ENCODE data around the gene SCAI.
"Not testable (repeated sequence)": the region's sequence is repeated elsewhere in the genome, so short reads cannot be mapped to it uniquely, and the experiment has no call there.

Gene SCAI

DNA sequence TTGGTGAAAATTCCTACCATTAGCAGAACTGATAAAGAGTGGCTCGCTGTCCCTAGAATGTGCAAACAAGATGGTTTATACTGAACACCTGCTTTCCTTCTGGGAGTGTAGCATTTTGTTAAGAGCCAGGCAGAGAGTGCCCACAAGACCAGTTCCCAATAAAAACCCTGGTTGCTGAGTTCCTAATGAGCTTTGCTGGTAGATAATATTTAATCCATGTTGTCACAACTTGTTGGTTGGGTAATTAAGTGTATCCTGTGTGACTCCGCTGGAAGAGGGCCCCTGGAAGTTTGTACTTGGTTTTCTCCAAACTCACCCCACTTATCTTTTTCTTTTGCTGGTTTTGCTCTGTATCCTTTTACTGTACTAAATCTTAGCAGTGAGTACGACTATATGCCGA lies 162.9 kb downstream of the SCAI start:
- no peak for DNase-seq (ENCODE audit: extremely low read depth, low read depth)
- TF ChIP-seq, protein P1, sequence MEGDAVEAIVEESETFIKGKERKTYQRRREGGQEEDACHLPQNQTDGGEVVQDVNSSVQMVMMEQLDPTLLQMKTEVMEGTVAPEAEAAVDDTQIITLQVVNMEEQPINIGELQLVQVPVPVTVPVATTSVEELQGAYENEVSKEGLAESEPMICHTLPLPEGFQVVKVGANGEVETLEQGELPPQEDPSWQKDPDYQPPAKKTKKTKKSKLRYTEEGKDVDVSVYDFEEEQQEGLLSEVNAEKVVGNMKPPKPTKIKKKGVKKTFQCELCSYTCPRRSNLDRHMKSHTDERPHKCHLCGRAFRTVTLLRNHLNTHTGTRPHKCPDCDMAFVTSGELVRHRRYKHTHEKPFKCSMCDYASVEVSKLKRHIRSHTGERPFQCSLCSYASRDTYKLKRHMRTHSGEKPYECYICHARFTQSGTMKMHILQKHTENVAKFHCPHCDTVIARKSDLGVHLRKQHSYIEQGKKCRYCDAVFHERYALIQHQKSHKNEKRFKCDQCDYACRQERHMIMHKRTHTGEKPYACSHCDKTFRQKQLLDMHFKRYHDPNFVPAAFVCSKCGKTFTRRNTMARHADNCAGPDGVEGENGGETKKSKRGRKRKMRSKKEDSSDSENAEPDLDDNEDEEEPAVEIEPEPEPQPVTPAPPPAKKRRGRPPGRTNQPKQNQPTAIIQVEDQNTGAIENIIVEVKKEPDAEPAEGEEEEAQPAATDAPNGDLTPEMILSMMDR (IDR thresholded peaks at IDR 0.05; ENCODE audit: low read depth, low read length, missing control alignments): no peak

DNA sequence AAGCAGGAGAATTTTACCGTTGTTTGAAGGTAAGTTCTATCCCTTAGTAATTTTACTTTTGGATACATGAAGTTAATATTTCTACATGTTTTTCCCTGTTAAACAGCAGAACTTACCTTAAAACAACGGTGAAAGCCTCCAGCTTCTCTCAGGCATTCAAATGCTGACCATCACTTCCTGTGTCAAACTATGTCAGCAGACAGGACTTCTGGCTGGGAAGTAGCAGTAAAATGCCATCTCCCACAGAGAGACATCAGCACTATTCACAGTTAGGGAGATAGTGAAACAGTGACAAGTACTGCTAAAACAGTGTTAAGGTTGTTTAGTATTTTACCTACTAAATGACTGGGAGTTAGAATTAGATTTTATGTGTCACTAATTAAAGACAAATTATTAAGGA lies 168.2 kb downstream of the SCAI start:
- TF ChIP-seq, protein P1 (IDR thresholded peaks at IDR 0.05; ENCODE audit: low read depth, low read length, missing control alignments): no peak
- DNase-seq (ENCODE audit: extremely low read depth, low read depth): no peak
- no peak overlapping the region for H3K4me3 ChIP-seq (replicated peaks; ENCODE audit: low read depth, low read length)

More for the DNA sequence above, 162.9 kb downstream of the SCAI start:
- H3K4me3 ChIP-seq (replicated peaks; ENCODE audit: low read depth, low read length): no peak overlapping the region

DNA sequence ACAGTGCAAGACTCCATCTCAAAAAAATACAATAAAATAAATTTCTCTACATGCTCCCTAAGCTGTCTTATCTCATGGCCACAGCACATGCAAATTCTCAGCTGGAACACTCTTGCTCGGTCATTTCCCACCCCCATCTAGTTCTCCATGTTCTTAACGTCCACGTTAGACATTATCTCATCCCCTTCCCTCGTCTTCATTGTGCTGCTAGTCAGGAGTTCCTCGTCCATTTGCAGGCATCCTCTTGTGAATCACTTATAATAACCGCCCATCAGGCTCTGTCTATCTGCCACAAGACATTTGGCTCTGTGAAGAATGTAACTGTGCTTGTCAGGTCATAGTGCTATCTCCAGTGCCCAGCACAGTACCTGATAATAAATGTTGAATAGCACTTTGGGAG lies 169.5 kb downstream of the SCAI start:
- TF ChIP-seq, protein P1 (IDR thresholded peaks at IDR 0.05; ENCODE audit: low read depth, low read length, missing control alignments): no peak
- DNase-seq (ENCODE audit: extremely low read depth, low read depth): no peak
- H3K4me3 ChIP-seq (replicated peaks; ENCODE audit: low read depth, low read length): no peak overlapping the region

DNA sequence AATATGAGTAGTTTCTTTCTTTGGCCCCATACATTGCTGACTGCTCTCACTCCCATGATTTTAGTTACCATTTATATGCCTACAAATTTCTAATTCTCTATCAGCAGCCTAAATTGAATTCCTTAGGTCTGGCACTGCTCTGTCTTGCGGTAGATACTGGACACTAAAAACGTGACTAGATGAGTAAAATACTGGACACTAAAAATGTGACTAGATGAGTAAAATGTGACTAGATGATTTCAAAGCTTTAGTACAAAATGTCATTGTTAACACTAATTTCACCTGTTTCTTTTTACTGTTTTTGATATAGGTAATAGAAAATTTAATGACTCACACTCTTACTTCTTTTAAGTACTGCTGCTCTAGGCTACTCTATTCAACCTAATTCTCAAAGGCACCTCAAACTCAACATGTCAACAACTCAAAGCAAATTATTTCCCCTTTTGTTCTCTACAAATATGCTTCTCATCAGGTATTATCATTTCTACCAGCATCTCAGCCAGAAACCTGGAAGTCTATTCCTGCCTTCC lies 171.0 kb downstream of the SCAI start:
- no peak for DNase-seq (ENCODE audit: extremely low read depth, low read depth)
- H3K4me3 ChIP-seq (replicated peaks; ENCODE audit: low read depth, low read length): no peak overlapping the region
- TF ChIP-seq, protein P1 (IDR thresholded peaks at IDR 0.05; ENCODE audit: low read depth, low read length, missing control alignments): no peak

DNA sequence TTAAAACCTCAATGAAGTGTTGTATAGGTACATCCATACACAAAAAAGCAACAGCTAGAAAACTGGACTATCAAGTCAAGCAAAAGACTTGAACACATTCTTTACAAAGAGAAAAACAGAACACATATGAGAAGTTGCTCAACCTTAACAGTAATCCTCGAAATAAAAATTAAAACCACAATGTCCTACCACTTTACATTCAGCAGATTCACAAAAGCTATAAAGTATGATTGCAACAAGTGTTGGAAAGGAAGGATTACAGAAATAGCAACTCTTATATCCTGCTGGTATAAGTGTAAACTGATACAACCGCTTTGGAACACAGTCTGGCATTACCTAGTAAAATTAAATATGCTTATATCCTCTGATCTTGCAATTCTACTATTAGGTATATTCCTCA lies 173.9 kb downstream of the SCAI start:
- TF ChIP-seq, protein P1 (IDR thresholded peaks at IDR 0.05; ENCODE audit: low read depth, low read length, missing control alignments): no peak

DNA sequence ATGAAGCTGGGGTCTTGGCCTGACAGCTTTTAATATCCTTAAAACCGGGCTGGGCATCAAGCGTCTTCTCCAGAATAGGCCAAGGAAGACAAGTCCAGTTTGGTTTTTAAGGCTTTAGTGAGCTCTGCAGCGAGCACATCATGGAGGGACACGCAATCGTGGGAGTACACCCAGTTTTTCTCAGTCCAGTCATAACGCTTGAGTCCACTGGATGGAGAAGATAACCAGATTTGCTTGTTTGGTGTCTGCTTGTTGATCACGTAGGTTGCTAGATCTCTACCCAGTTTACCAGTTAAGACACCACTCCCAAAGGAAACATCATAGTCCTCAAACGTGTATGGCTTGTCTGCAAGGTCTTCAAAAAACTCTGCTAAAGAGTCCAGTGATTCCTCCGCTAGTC lies 175.1 kb downstream of the SCAI start:
- TF ChIP-seq, protein P1 (IDR thresholded peaks at IDR 0.05; ENCODE audit: low read depth, low read length, missing control alignments): no peak
- H3K4me3 ChIP-seq (replicated peaks; ENCODE audit: low read depth, low read length): no peak overlapping the region
- DNase-seq (ENCODE audit: extremely low read depth, low read depth): no peak

More for the DNA sequence above, 173.9 kb downstream of the SCAI start:
- H3K4me3 ChIP-seq (replicated peaks; ENCODE audit: low read depth, low read length): no peak overlapping the region
- no peak for DNase-seq (ENCODE audit: extremely low read depth, low read depth)

DNA sequence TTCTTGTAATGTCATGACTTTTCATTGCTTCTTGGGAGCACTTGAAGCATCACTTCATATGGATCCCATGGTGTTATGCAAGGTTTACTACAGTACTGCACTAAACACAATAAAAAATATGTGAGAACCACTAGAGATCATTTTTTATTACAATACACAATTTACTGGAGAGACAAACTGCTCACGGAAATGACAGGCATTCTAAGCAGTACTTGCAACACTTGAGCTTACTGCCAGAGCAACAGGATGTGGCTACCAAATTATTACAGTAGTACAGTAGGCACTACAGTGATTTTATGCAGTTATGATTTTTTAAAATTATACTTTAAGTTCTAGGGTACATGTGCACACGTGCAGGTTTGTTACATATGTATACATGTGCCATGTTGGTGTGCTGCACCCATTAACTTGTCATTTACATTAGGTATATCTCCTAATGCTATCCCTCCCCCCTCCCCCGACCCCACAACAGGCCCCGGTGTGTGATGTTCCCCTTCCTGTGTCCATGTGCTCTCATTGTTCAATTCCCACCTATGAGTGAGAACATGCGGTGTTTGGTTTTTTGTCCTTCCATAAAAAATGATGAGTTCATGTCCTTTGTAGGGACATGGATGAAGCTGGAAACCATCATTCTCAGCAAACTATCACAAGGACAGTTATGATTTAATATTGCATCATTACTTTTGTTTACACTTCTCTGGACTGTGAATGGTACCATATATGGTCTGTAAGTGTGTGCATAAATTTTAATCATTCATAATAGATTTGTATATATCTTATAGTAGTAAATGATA lies 177.4 kb downstream of the SCAI start:
- not testable (repeated sequence) for DNase-seq (ENCODE audit: extremely low read depth, low read depth); H3K4me3 ChIP-seq (replicated peaks; ENCODE audit: low read depth, low read length)

Data from HFF-Myc (cell line).